GM10266 (cell line): Measurements from ENCODE around the gene OOSP4B.
"Not testable (repeated sequence)": the region's sequence is repeated elsewhere in the genome, so short reads cannot be mapped to it uniquely, and the experiment has no call there.

Experiments used
- DNase-seq: peaks from one replicate; pipeline ENCODE4 v3.0.0; 2012; ENCODE audit errors: extremely low spot score
- CTCF ChIP-seq: IDR thresholded peaks from 2 replicates; pipeline ENCODE4 v1.5.1; 2012; ENCODE audit warnings: mild to moderate bottlenecking, low read depth; ENCODE audit not compliant: control insufficient read depth, insufficient read depth; ENCODE audit errors: missing control alignments

OOSP4B gene

GRCh38 chr11:60018058-60018457 is 1.1 kb downstream of the OOSP4B start:
- DNase-seq, result no peak
- TF ChIP-seq CTCF, result no peak

- DNase-seq, result not testable (repeated sequence)
Measured at GRCh38 chr11:60020376-60020775, 3.4 kb downstream of the OOSP4B start.

- TF ChIP-seq CTCF, result no peak
- no peak for DNase-seq
Measured at GRCh38 chr11:60029015-60029632, 12.1 kb downstream of the OOSP4B start.

- DNase-seq, result no peak
- no peak for TF ChIP-seq CTCF
Measured at GRCh38 chr11:60040109-60040508, 23.1 kb downstream of the OOSP4B start, which contains the start of gene OOSP2. Gene OOSP2 (plus strand): TSS chr11:60040409. CDS start chr11:60040460, 51 bp downstream.

GRCh38 chr11:60050422-60050821 is 33.4 kb downstream of the OOSP4B start:
- DNase-seq, result not testable (repeated sequence)

- not testable (repeated sequence) for DNase-seq
Measured at GRCh38 chr11:60050839-60051238, 33.9 kb downstream of the OOSP4B start.

DNA sequence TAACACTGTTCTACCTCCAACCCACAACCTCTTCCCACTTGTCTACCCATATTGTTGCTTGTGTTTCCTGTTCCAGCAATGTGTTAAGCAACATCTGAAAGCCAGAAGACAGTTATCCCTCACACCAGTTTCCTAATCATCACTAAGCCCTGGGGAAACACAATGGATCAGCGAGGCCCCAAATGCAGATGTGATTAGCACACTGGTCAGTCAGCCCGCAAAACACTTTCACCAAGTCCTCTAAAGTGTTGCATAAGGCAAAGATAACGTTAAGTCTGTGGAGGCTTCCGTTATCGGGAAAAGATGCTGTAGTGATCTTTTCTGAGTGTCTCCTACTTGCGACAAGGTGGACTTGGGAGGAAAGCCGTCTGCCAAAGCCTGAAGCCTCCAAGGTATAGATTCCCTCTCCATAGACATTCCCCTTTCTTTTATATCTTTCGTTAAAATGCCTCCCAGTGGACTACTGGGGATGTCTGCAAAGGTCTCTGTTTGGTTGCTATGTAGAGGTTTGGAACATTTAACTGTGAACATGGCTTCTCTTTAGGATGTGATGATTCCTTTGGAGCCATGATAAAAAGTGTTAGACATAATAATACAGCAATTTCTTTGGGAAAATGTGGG is 39.5 kb downstream of the OOSP4B start, which contains the start of gene MS4A3:
Gene MS4A3 (plus strand): TSS at position 317 of the 621 bp plus-strand sequence. CDS start 4,496 bp downstream, outside the sequence.
- DNase-seq, result no peak

GRCh38 chr11:60059052-60059451 is 42.1 kb downstream of the OOSP4B start:
- no peak for TF ChIP-seq CTCF
- no peak for DNase-seq

More for the DNA sequence above, 39.5 kb downstream of the OOSP4B start, which contains the start of gene MS4A3:
- TF ChIP-seq CTCF, result no peak

GRCh38 chr11:60059521-60060240 is 42.7 kb downstream of the OOSP4B start:
- TF ChIP-seq CTCF, result no peak
- DNase-seq, result no peak
